ENCODE data around the gene ECI1.
"Not testable (repeated sequence)": the region's sequence is repeated elsewhere in the genome, so short reads cannot be mapped to it uniquely, and the experiment has no call there.

ECI1 gene

GRCh38 chr16:2267913-2268666, 16.7 kb upstream of the ECI1 start, which contains the start of gene RNPS1:
TSS of gene RNPS1 (minus strand) at chr16:2268126. CDS start at chr16:2264643, 3,483 bp downstream.
- peak; percentile 98 for DNase-seq (ENCODE audit: low read depth)
- Histone ChIP-seq H3K9ac (ENCODE audit: low read length) (peak within 1 kb of the TSS; percentile 91), H3K9me3 (ENCODE audit: control insufficient read depth, low read length) (no peaks in the 10 kb centered on the region), H3K27me3 (replicated peaks; ENCODE audit: control insufficient read depth, insufficient read depth, low read length) (no peaks in the 10 kb centered on the region), H3K4me3 (ENCODE audit: low read length) (peak within 1 kb of the TSS; percentile 91), H3K36me3 (ENCODE audit: control insufficient read depth, insufficient read depth, low read length, severe bottlenecking) (peaks cover 13% of the 10 kb centered on the region), H3K4me1 (ENCODE audit: control insufficient read depth, insufficient read depth, low read length) (peaks cover 28% of the 10 kb centered on the region)

GRCh38 chr16:2267505-2267912, 16.1 kb upstream of the ECI1 start:
- Histone ChIP-seq H3K4me3 (ENCODE audit: low read length) (peak overlapping the region; percentile 91), H3K9ac (ENCODE audit: low read length) (peak overlapping the region; percentile 91), H3K36me3 (ENCODE audit: control insufficient read depth, insufficient read depth, low read length, severe bottlenecking) (peaks cover 19% of the 10 kb centered on the region), H3K4me1 (ENCODE audit: control insufficient read depth, insufficient read depth, low read length) (peaks cover 28% of the 10 kb centered on the region)
- DNase-seq (ENCODE audit: low read depth); H3K9me3 ChIP-seq (ENCODE audit: control insufficient read depth, low read length); H3K27me3 ChIP-seq (replicated peaks; ENCODE audit: control insufficient read depth, insufficient read depth, low read length): not testable (repeated sequence)

DNA sequence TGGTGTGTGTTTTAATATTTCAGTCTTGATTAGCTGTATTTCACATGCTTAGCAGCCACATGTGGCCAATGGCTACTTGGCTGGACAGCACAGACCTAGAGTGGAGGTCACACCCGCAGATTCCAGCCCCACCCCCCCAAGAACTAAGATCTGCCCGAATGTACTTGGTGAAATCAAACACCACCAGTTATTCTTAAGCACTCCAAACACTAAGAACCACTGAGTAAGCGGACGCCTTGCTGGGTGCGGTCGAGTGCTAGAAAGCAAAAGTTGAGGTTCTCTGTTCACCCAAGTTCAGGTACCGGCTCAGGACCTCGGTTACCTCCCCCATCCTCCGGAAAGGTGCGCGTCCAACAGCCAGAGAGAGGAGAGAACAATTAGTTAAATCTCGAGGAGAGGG, 15.5 kb upstream of the ECI1 start:
- Histone ChIP-seq H3K4me1 (ENCODE audit: control insufficient read depth, insufficient read depth, low read length) (peaks cover 28% of the 10 kb centered on the region), H3K4me3 (ENCODE audit: low read length) (peak overlapping the region; percentile 91), H3K9ac (ENCODE audit: low read length) (peak overlapping the region; percentile 91), H3K36me3 (ENCODE audit: control insufficient read depth, insufficient read depth, low read length, severe bottlenecking) (peaks cover 25% of the 10 kb centered on the region)
- not testable (repeated sequence) for H3K27me3 ChIP-seq (replicated peaks; ENCODE audit: control insufficient read depth, insufficient read depth, low read length); H3K9me3 ChIP-seq (ENCODE audit: control insufficient read depth, low read length)
- DNase-seq (ENCODE audit: low read depth), result peak; percentile 48

DNA sequence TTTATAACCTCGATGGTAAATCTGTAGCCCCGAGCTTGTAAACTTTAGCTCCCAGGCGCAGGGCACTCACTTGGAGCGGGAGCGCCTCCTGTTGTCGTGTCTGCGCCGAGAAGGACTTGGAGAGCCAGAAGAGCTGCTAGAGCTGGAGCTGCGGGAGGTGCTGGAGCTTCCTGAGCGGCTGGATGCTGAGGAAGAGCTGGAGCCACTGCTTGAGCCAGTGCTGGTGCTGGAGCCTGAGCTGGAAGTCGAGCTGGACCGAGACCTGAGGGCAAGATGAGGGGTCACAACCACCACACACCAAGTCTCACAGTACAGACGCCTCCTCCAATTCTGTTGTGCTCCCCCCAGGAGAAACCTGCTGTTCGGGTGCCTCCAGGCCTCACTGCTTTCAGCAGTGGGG, 11.6 kb upstream of the ECI1 start:
- H3K9me3 ChIP-seq (ENCODE audit: control insufficient read depth, low read length); H3K27me3 ChIP-seq (replicated peaks; ENCODE audit: control insufficient read depth, insufficient read depth, low read length); DNase-seq (ENCODE audit: low read depth); H3K9ac ChIP-seq (ENCODE audit: low read length); H3K4me3 ChIP-seq (ENCODE audit: low read length): not testable (repeated sequence)
- peaks cover 13% of the 10 kb centered on the region for H3K4me1 ChIP-seq (ENCODE audit: control insufficient read depth, insufficient read depth, low read length)
- H3K36me3 ChIP-seq (ENCODE audit: control insufficient read depth, insufficient read depth, low read length, severe bottlenecking), result peaks cover 62% of the 10 kb centered on the region

DNA sequence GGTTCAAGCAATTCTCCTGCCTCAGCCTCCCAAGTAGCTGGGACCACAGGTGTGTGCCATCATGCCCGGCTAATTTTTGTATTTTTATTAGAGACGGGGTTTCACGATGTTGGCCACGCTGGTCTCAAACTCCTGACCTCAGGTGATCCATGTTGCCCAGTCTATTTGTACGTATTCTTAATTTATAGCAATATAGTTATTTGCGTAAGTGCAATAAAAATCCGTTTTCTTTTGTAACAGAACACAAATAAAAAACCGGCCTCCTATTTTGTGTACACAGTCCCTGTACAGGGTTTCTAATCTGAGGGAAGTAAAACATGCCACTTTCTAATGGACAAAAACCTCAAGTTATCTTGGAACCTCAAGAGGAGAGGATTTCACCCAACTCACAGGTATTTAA, 8.9 kb upstream of the ECI1 start:
- Histone ChIP-seq H3K27me3 (replicated peaks; ENCODE audit: control insufficient read depth, insufficient read depth, low read length) (no peaks in the 10 kb centered on the region), H3K9ac (ENCODE audit: low read length) (no peak overlapping the region), H3K4me3 (ENCODE audit: low read length) (no peak overlapping the region), H3K4me1 (ENCODE audit: control insufficient read depth, insufficient read depth, low read length) (no peaks in the 10 kb centered on the region), H3K9me3 (ENCODE audit: control insufficient read depth, low read length) (no peaks in the 10 kb centered on the region), H3K36me3 (ENCODE audit: control insufficient read depth, insufficient read depth, low read length, severe bottlenecking) (peaks cover 90% of the 10 kb centered on the region)
- DNase-seq (ENCODE audit: low read depth), result no peak

DNA sequence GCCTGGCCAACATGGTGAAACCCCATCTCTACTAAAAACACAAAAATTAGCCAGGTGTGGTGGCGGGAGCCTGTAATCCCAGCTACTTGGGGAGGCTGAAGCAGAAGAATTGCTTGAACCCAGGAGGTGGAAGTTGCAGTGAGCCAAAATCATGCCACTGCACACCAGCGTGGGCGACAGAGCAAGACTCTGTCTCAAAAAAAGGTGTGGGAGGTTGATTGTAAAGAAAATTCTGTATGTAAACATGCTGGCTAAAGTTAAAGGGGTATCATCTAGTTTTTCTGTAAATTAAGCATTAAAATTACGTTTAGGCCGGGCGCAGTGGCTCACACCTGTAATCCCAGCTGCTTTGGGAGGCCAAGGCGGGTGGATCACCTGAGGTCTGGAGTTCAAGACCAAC, 7.1 kb upstream of the ECI1 start:
- H3K27me3 ChIP-seq (replicated peaks; ENCODE audit: control insufficient read depth, insufficient read depth, low read length); H3K9me3 ChIP-seq (ENCODE audit: control insufficient read depth, low read length); H3K4me1 ChIP-seq (ENCODE audit: control insufficient read depth, insufficient read depth, low read length); H3K9ac ChIP-seq (ENCODE audit: low read length); H3K4me3 ChIP-seq (ENCODE audit: low read length); DNase-seq (ENCODE audit: low read depth): not testable (repeated sequence)
- peaks cover 99% of the 10 kb centered on the region for H3K36me3 ChIP-seq (ENCODE audit: control insufficient read depth, insufficient read depth, low read length, severe bottlenecking)

DNA sequence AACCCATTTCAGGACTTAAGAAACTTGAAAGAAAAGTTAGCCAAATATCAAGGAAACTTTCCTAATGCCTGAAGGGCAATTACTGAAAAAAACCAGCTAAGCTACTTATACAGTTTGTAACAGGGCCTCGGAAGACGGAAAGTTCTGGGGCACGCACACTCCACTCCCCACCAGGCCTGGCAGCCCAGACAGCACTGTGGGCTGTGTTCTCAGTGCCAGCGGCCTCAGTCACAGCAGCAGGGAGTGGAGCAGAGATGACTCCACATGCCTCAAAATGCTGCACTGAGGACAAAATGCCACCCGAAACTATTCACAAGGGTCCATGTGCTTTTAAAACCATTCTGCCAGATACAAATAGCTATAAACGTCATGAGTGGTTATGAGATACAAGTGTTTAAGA, 6.3 kb upstream of the ECI1 start:
- H3K4me3 ChIP-seq (ENCODE audit: low read length), result no peak overlapping the region
- DNase-seq (ENCODE audit: low read depth), result no peak
- H3K9me3 ChIP-seq (ENCODE audit: control insufficient read depth, low read length), result no peaks in the 10 kb centered on the region
- H3K9ac ChIP-seq (ENCODE audit: low read length), result no peak overlapping the region
- H3K4me1 ChIP-seq (ENCODE audit: control insufficient read depth, insufficient read depth, low read length), result no peaks in the 10 kb centered on the region
- peaks cover 99% of the 10 kb centered on the region for H3K36me3 ChIP-seq (ENCODE audit: control insufficient read depth, insufficient read depth, low read length, severe bottlenecking)
- H3K27me3 ChIP-seq (replicated peaks; ENCODE audit: control insufficient read depth, insufficient read depth, low read length), result no peaks in the 10 kb centered on the region

- no peaks in the 10 kb centered on the region for H3K27me3 ChIP-seq (replicated peaks; ENCODE audit: control insufficient read depth, insufficient read depth, low read length)
- no peak for DNase-seq (ENCODE audit: low read depth)
- H3K9me3 ChIP-seq (ENCODE audit: control insufficient read depth, low read length), result no peaks in the 10 kb centered on the region
- H3K9ac ChIP-seq (ENCODE audit: low read length), result no peak overlapping the region
- no peak overlapping the region for H3K4me3 ChIP-seq (ENCODE audit: low read length)
- H3K36me3 ChIP-seq (ENCODE audit: control insufficient read depth, insufficient read depth, low read length, severe bottlenecking), result peaks cover 95% of the 10 kb centered on the region
- H3K4me1 ChIP-seq (ENCODE audit: control insufficient read depth, insufficient read depth, low read length), result peaks cover 8% of the 10 kb centered on the region
Measured at GRCh38 chr16:2256531-2257140, 5.2 kb upstream of the ECI1 start.

DNA sequence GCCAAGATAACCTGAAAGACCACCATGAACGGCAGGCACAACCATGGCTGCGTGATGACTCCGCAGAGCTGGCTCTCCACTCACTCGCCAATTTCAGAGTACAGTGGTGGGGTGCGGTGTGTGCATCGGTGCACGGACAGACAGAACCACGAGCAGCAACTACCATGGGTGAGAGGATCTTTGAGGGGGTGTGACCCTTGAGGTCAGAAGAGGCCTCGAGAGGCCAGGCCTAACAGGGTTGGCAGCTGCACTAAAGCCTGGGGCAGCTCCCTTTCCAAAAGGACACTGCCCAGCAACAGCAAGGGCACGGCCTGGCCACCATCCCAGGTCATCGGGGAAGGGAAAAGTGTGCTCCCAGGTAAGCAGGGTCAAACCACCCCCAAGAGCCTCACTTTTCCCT, 1.9 kb upstream of the ECI1 start:
- Histone ChIP-seq H3K4me1 (ENCODE audit: control insufficient read depth, insufficient read depth, low read length) (peaks cover 12% of the 10 kb centered on the region), H3K4me3 (ENCODE audit: low read length) (no peak overlapping the region), H3K9me3 (ENCODE audit: control insufficient read depth, low read length) (no peaks in the 10 kb centered on the region), H3K36me3 (ENCODE audit: control insufficient read depth, insufficient read depth, low read length, severe bottlenecking) (peaks cover 63% of the 10 kb centered on the region), H3K9ac (ENCODE audit: low read length) (no peak overlapping the region), H3K27me3 (replicated peaks; ENCODE audit: control insufficient read depth, insufficient read depth, low read length) (no peaks in the 10 kb centered on the region)
- no peak for DNase-seq (ENCODE audit: low read depth)

GRCh38 chr16:2252806-2253148, 1.4 kb upstream of the ECI1 start:
- peaks cover 58% of the 10 kb centered on the region for H3K36me3 ChIP-seq (ENCODE audit: control insufficient read depth, insufficient read depth, low read length, severe bottlenecking)

DNA sequence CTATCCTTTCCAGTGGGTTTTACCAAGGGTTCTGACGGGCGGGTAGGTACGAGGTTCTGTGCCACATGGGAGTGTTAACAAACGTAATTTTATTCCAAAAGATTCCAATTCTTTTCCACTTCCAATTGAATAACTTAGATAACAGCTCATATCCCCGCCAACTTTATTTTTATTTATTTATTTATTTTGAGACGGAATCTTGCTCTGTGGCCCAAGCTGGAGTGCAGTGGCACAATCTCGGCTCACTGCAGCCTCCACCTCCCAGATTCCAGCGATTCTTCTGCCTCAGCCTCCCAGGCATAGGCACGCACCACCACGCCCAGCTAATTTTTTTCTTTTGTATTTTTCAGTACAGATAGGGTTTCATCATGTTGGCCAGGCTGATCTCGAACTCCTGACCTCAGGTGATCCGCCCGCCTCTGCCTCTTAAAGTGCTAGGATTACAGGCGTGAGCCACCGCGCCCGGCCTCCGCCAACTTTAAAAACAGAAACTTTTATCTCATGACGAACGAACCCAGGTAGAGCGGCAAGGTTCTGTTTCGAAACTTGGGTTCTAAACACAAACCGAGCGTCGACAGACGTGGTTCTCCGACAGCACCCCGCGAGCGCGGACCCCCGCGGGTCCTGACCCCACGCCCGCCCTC, 613 bp downstream of the ECI1 start:
- Histone ChIP-seq H3K27me3 (replicated peaks; ENCODE audit: control insufficient read depth, insufficient read depth, low read length) (no peaks in the 10 kb centered on the region), H3K36me3 (ENCODE audit: control insufficient read depth, insufficient read depth, low read length, severe bottlenecking) (peaks cover 49% of the 10 kb centered on the region), H3K9me3 (ENCODE audit: control insufficient read depth, low read length) (no peaks in the 10 kb centered on the region), H3K4me3 (ENCODE audit: low read length) (peak overlapping the region; percentile 87), H3K9ac (ENCODE audit: low read length) (peak overlapping the region; percentile 88), H3K4me1 (ENCODE audit: control insufficient read depth, insufficient read depth, low read length) (peaks cover 12% of the 10 kb centered on the region)
- peak; percentile 53 for DNase-seq (ENCODE audit: low read depth)

More at GRCh38 chr16:2252806-2253148, 1.4 kb upstream of the ECI1 start:
- Histone ChIP-seq H3K27me3 (replicated peaks; ENCODE audit: control insufficient read depth, insufficient read depth, low read length) (no peaks in the 10 kb centered on the region), H3K4me1 (ENCODE audit: control insufficient read depth, insufficient read depth, low read length) (peaks cover 12% of the 10 kb centered on the region), H3K9ac (ENCODE audit: low read length) (no peak overlapping the region), H3K9me3 (ENCODE audit: control insufficient read depth, low read length) (no peaks in the 10 kb centered on the region), H3K4me3 (ENCODE audit: low read length) (no peak overlapping the region)
- DNase-seq (ENCODE audit: low read depth), result no peak

All from adipocyte (in vitro differentiated cells).